ENCODE data around the gene ZBTB11.

ZBTB11 gene

GRCh38 chr3:101602731-101603130 lies 74.2 kb downstream of the ZBTB11 start:
- TF ChIP-seq CTCF (IDR thresholded peaks at IDR 0.05; ENCODE audit: low read depth, low read length, missing control alignments): no peak
- in situ Hi-C loops (cut with HindIII; ENCODE audit: low sequenced_read_pairs): no loop called here
- no peak for DNase-seq (ENCODE audit: low read depth)
- H3K4me3 ChIP-seq (ENCODE audit: low read depth, low read length): no peak overlapping the region
